ENCODE results near the gene SLC44A2. TPM values are rescaled to one million over a fixed set of nuclear protein-coding genes. Genes with fewer than 3 reads are reported as not detected.
"Not testable (repeated sequence)": the region's sequence is repeated elsewhere in the genome, so short reads cannot be mapped to it uniquely, and the experiment has no call there.

Gene SLC44A2
- total RNA-seq, 4 donors from 2014 or later: 36.6 to 371 (median 81.4) TPM

DNA sequence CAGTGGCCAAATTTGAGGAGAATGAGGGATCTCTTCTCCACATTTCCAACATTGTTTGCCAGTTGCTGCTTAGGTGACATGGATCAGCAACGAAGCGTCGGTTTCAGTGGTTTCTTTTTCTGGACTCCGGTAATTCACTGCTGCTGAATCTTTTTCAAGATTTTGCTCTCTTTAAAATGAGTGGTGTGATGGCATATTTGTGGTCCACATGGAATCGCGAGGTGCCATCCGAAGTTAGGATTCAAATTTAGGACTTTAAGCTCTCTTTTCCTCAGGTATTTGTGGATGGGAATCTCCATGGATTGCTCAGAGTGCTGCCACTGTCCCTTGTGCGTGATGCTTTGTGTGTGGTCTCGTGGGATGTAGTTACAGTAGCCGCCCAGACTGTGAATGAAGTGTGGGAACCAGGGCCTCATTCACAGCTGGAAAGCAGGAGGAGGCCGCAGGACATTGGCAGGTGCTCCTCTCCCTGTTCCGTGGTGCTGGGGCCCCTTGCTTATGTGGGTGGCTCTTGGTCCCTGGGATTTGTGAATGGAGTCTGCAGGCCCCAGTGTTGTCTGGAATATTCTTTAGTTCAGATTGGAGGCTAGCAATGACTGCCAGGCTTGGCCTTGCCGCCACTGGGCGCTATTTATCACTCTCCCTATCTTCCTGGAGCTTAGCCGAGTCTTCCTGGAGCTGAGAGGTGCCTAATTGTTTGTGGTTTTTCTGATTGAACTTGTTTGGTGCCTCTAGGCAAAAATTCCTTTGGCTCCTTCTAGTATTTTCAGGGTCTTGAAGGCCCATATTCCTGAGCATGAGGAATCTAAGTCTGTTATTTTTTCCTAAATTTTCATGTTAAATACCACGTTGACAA is 30.3 kb downstream of the SLC44A2 start:
- peak; percentile 18 for DNase-seq
- TF ChIP-seq CTCF (IDR thresholded peaks at IDR 0.05) (peak in 1 of 5 experiments; percentile 6), POLR2AphosphoS5 (IDR thresholded peaks at IDR 0.05) (no peak)
- peaks cover 21 to 71% (median 36%) of the 10 kb centered on the region in 4 donors for H3K4me1 ChIP-seq
- H3K27ac ChIP-seq: peak overlapping the region; percentile 94 to 100 (median 98)
- 0 to 1% methylated on average over 1 to 16 of the region's 16 CpGs for whole genome bisulfite sequencing, 2 donors (ENCODE audit: low coverage in 1 of 2)
- no peaks in the 10 kb centered on the region for H3K27me3 ChIP-seq
- no peaks in the 10 kb centered on the region for H3K36me3 ChIP-seq
- in situ Hi-C loops (cut with MboI; ENCODE audit: low pct_ligation_motif_present in 1 of 4, low pct_unique_long_range_greater_than_20kb in 1 of 4, low sequenced_read_pairs in 3 of 4) (no loop called here), intact Hi-C loops (cut with DNase I; ENCODE audit: low total_unique reads) (no loop called here)
- H3K9me3 ChIP-seq: no peaks in the 10 kb centered on the region
- peak overlapping the region in 3 of 4 donors; percentile 98 to 100 (median 98) for H3K4me3 ChIP-seq

DNA sequence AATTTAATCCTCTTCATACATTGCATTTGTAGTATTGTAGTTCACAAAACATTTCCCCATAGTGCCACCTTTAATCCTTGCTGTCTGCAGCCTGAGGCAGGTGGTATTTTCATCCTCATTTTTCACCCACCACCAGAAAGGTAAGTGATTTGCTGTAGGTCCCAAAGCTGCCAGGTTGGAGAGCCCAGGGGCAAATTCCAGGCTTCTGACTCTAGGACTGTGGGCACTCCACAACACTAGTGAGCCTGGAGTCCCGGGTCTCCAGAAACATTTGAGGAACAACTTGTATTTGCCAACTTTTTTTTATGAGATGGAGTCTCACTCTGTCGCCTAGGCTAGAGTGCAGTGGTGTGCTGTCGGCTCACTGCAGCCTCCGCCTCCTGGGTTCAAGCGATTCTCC is 35.0 kb downstream of the SLC44A2 start:
- peaks cover 18 to 83% (median 25%) of the 10 kb centered on the region in 4 donors for H3K4me1 ChIP-seq
- no peak for DNase-seq
- no peak overlapping the region for H3K4me3 ChIP-seq
- H3K27me3 ChIP-seq: no peaks in the 10 kb centered on the region
- intact Hi-C loops (cut with DNase I; ENCODE audit: low total_unique reads): no loop called here
- TF ChIP-seq POLR2AphosphoS5 (IDR thresholded peaks at IDR 0.05) (no peak), EP300 (IDR thresholded peaks at IDR 0.05; ENCODE audit: low read depth) (no peak)
- 73% methylated on average over 5 of the region's 5 CpGs; no CpG with 5 or more reads in 1 of the 2 donors for WGBS, 2 donors (ENCODE audit: low coverage in 1 of 2)
- no peaks in the 10 kb centered on the region for H3K36me3 ChIP-seq
- in situ Hi-C loops (cut with MboI; ENCODE audit: low pct_ligation_motif_present in 1 of 4, low pct_unique_long_range_greater_than_20kb in 1 of 4, low sequenced_read_pairs in 3 of 4): no loop called here
- H3K9me3 ChIP-seq: no peaks in the 10 kb centered on the region
- H3K27ac ChIP-seq: no peak overlapping the region

- no peak overlapping the region for H3K27ac ChIP-seq
- no peaks in the 10 kb centered on the region for H3K9me3 ChIP-seq
- DNase-seq: no peak
- no peaks in the 10 kb centered on the region for H3K36me3 ChIP-seq
- TF ChIP-seq POLR2AphosphoS5 (IDR thresholded peaks at IDR 0.05) (no peak), POLR2A (IDR thresholded peaks at IDR 0.05) (no peak), EP300 (IDR thresholded peaks at IDR 0.05; ENCODE audit: low read depth) (no peak), CTCF (IDR thresholded peaks at IDR 0.05) (no peak)
- no peak overlapping the region for H3K4me3 ChIP-seq
- in situ Hi-C loops (cut with MboI; ENCODE audit: low pct_ligation_motif_present in 1 of 4, low pct_unique_long_range_greater_than_20kb in 1 of 4, low sequenced_read_pairs in 3 of 4): no loop called here
- intact Hi-C loops (cut with DNase I; ENCODE audit: low total_unique reads): no loop called here
- no peaks in the 10 kb centered on the region for H3K27me3 ChIP-seq
- peaks cover 4 to 67% (median 14%) of the 10 kb centered on the region in 4 donors for H3K4me1 ChIP-seq
- WGBS, 2 donors (ENCODE audit: low coverage in 1 of 2): 43% methylated on average over 1 of the region's 1 CpG; no CpG with 5 or more reads in 1 of the 2 donors
Observed at GRCh38 chr19:10661946-10662345, 36.6 kb downstream of the SLC44A2 start.

- intact Hi-C loops (cut with DNase I; ENCODE audit: low total_unique reads): no loop called here
- TF ChIP-seq EP300 (IDR thresholded peaks at IDR 0.05; ENCODE audit: low read depth) (no peak), CTCF (IDR thresholded peaks at IDR 0.05) (no peak), POLR2A (IDR thresholded peaks at IDR 0.05) (no peak)
- Histone ChIP-seq H3K36me3 (no peaks in the 10 kb centered on the region), H3K9me3 (no peaks in the 10 kb centered on the region), H3K27ac (no peak overlapping the region), H3K27me3 (no peaks in the 10 kb centered on the region), H3K4me3 (no peak overlapping the region), H3K4me1 (peaks cover 0 to 60% (median 13%) of the 10 kb centered on the region in 4 donors)
- WGBS, 2 donors (ENCODE audit: low coverage in 1 of 2): 53 to 57% methylated on average over 9 to 14 of the region's 14 CpGs
- DNase-seq: no peak
- in situ Hi-C loops (cut with MboI; ENCODE audit: low pct_ligation_motif_present in 1 of 4, low pct_unique_long_range_greater_than_20kb in 1 of 4, low sequenced_read_pairs in 3 of 4): no loop called here
Observed at GRCh38 chr19:10662384-10663251, 37.3 kb downstream of the SLC44A2 start.

GRCh38 chr19:10663252-10663563 is 37.9 kb downstream of the SLC44A2 start:
- H3K9me3 ChIP-seq; H3K27me3 ChIP-seq; H3K27ac ChIP-seq; H3K36me3 ChIP-seq; intact Hi-C loops (cut with DNase I; ENCODE audit: low total_unique reads); DNase-seq; H3K4me3 ChIP-seq; in situ Hi-C loops (cut with MboI; ENCODE audit: low pct_ligation_motif_present in 1 of 4, low pct_unique_long_range_greater_than_20kb in 1 of 4, low sequenced_read_pairs in 3 of 4): not testable (repeated sequence)
- WGBS, 2 donors (ENCODE audit: low coverage in 1 of 2): 79% methylated on average over 16 of the region's 16 CpGs; no CpG with 5 or more reads in 1 of the 2 donors
- H3K4me1 ChIP-seq: peaks cover 0 to 57% (median 13%) of the 10 kb centered on the region in 4 donors
